Measurements from ENCODE around the gene MFGE8.
"Not testable (repeated sequence)": the region's sequence is repeated elsewhere in the genome, so short reads cannot be mapped to it uniquely, and the experiment has no call there.

GRCh38 chr15:88920892-88921435, 7.8 kb upstream of the MFGE8 start:
- TF ChIP-seq EZH2 (IDR thresholded peaks at IDR 0.05; ENCODE audit: insufficient read depth, poor library complexity, severe bottlenecking); EZH2phosphoT487 (IDR thresholded peaks at IDR 0.05; ENCODE audit: insufficient read depth, low read depth): not testable (repeated sequence)

All from GM23248 (cell line).